Type B pancreatic cell (in vitro differentiated cells): Measurements from ENCODE around the gene TRDN. TPM values are rescaled to one million over a fixed set of nuclear protein-coding genes. Genes with fewer than 3 reads are reported as not detected.

Experiments
- DNase-seq: peaks from one replicate; pipeline ENCODE4 v3.0.0; 2021; ENCODE audit warnings: mixed read lengths; ENCODE audit not compliant: unreplicated experiment; ENCODE audit errors: extremely low spot score
- H3K27ac Mint-ChIP-seq: 2 replicates; pipeline ENCODE4 v1.8.0; 2021; ENCODE audit warnings: mild to moderate bottlenecking, mixed read lengths
- H3K27me3 Mint-ChIP-seq: 2 replicates; pipeline ENCODE4 v1.8.0; 2021; ENCODE audit warnings: mixed read lengths
- H3K36me3 Mint-ChIP-seq: 2 replicates; pipeline ENCODE4 v1.8.0; 2021; ENCODE audit warnings: mixed read lengths
- H3K4me1 Mint-ChIP-seq: one replicate; pipeline ENCODE4 v1.8.0; 2021; ENCODE audit warnings: mixed read lengths; ENCODE audit not compliant: unreplicated experiment
- H3K4me3 Mint-ChIP-seq: 2 replicates; pipeline ENCODE4 v1.8.0; 2021; ENCODE audit warnings: mild to moderate bottlenecking, mixed read lengths
- H3K9me3 Mint-ChIP-seq: 2 replicates; pipeline ENCODE4 v1.8.0; 2021; ENCODE audit warnings: mixed read lengths
- CTCF ChIP-seq: fragments of 200-600 bp; sonication (generic); conservative IDR thresholded peaks from 2 replicates; pipeline ENCODE4 v1.5.0; 2021; ENCODE audit warnings: antibody characterized with exemption, mild to moderate bottlenecking
- total RNA-seq: library from RNA; stranded (reverse); gene quantifications from 2 replicates; pipeline ENCODE4 v1.2.1, GENCODE V29; 2021; ENCODE audit warnings: low replicate concordance

TRDN gene
- total RNA-seq, 1 donor from 2014 or later = 0.34 TPM

- H3K9me3 Mint-ChIP-seq = no peaks in the 10 kb centered on the region
- H3K4me1 Mint-ChIP-seq = no peaks in the 10 kb centered on the region
- no peak overlapping the region for H3K4me3 Mint-ChIP-seq
- H3K27me3 Mint-ChIP-seq = no peaks in the 10 kb centered on the region
- no peak overlapping the region for H3K27ac Mint-ChIP-seq
- H3K36me3 Mint-ChIP-seq = no peaks in the 10 kb centered on the region
- DNase-seq = no peak
- TF ChIP-seq CTCF = no peak
Measured at GRCh38 chr6:123169774-123170095, 467.0 kb downstream of the TRDN start.

- no peak for TF ChIP-seq CTCF
- no peak for DNase-seq
- H3K4me3 Mint-ChIP-seq = no peak overlapping the region
- H3K36me3 Mint-ChIP-seq = no peaks in the 10 kb centered on the region
- no peak overlapping the region for H3K27ac Mint-ChIP-seq
- H3K27me3 Mint-ChIP-seq = no peaks in the 10 kb centered on the region
- no peaks in the 10 kb centered on the region for H3K9me3 Mint-ChIP-seq
- H3K4me1 Mint-ChIP-seq = no peaks in the 10 kb centered on the region
Measured at GRCh38 chr6:123168892-123169773, 467.6 kb downstream of the TRDN start.

- Mint-ChIP-seq H3K4me1 (no peaks in the 10 kb centered on the region), H3K36me3 (no peaks in the 10 kb centered on the region), H3K27ac (no peak overlapping the region), H3K27me3 (no peaks in the 10 kb centered on the region), H3K9me3 (no peaks in the 10 kb centered on the region), H3K4me3 (no peak overlapping the region)
- no peak for DNase-seq
- TF ChIP-seq CTCF = no peak
Measured at GRCh38 chr6:123168466-123168865, 468.3 kb downstream of the TRDN start.

Other genes with a start within 250 kb of the TRDN start
- gene NKAIN2, start 166.9 kb upstream of the TRDN start, total RNA-seq = 0.81 and 1.7 TPM in 2 replicates